HepG2 (cell line): Measurements from ENCODE around the gene TRERF1. TPM values are rescaled to one million over a fixed set of nuclear protein-coding genes. Genes with fewer than 3 reads are reported as not detected.
A peak's percentile ranks its signal among the peaks of the same experiment; 100 is the strongest.

Experiments used
- ATAC-seq: fragments of 200-7000 bp; cut with Tn5 transposase; 3 replicates; pipeline ENCODE4 v1.9.1; 2020; ENCODE audit warnings: mild to moderate bottlenecking, moderate library complexity
- BruUV-seq: library from RNA; stranded (reverse); fragments of 400-500 nt; replicated peaks from 2 replicates; lab custom pipeline; 2021; lab: Mats Ljungman, UMichigan
- CTCF ChIA-PET: fragments of 300-600 bp; formaldehyde crosslinking; extraction: SDS; loops from one replicate; lab custom pipeline; 2021; ENCODE audit warnings: low total read pairs, inconsistent platforms, low intra/inter-chr PET ratio; lab: Yijun Ruan, JAX
- POLR2A ChIA-PET: fragments of 350-600 bp; sonication (Branson Sonifier 250); formaldehyde crosslinking; loops from one replicate; lab custom pipeline; 2020; ENCODE audit warnings: antibody characterized with exemption, inconsistent platforms; lab: Yijun Ruan, JAX
- DNase-seq: peaks from one replicate; pipeline ENCODE4 v3.0.0-alpha.2; 2015; ENCODE audit warnings: low spot score
- FAIRE-seq: peaks from 3 replicates; lab custom pipeline; 2011; peaks lifted over from hg19 to GRCh38; lab: Jason Lieb, UNC
- H2AFZ ChIP-seq: one replicate; pipeline ENCODE4 v1.6.1; 2011; ENCODE audit warnings: low read length, inconsistent platforms
- H3K27ac ChIP-seq: fragments of 300-600 bp; 3 replicates; pipeline ENCODE4 v1.8.0; 2011; ENCODE audit warnings: mixed run types, mild to moderate bottlenecking, mixed read lengths, low read length, inconsistent platforms; ENCODE audit not compliant: insufficient read depth; ENCODE audit errors: extremely low read length
- H3K27me3 ChIP-seq, 2 experiments: fragments of 200-600 bp in 1 of 2; 2 replicates in 1 of 2; 3 replicates in 1 of 2; pipeline versions ENCODE4 v1.6.0 to v1.8.0; 2011; ENCODE audit warnings: low read length in 2 of 2, mild to moderate bottlenecking in 2 of 2, moderate library complexity in 2 of 2, inconsistent platforms in 1 of 2; ENCODE audit not compliant: insufficient read depth in 2 of 2, control insufficient read depth in 1 of 2
- H3K36me3 ChIP-seq, 2 experiments: fragments of 200-600 bp in 1 of 2; replicated peaks in 1 of 2; 2 replicates in 1 of 2; 3 replicates in 1 of 2; pipeline versions ENCODE4 v1.5.1 to v1.8.0; 2011; ENCODE audit warnings: low read length in 2 of 2, inconsistent platforms in 1 of 2; ENCODE audit not compliant: insufficient read depth in 2 of 2, control insufficient read depth in 1 of 2
- H3K4me1 ChIP-seq: 2 replicates; pipeline ENCODE4 v1.5.1; 2012; ENCODE audit warnings: low read length, inconsistent platforms; ENCODE audit not compliant: insufficient read depth
- H3K4me2 ChIP-seq: 2 replicates; pipeline ENCODE4 v1.6.0; 2011; ENCODE audit warnings: low read depth, low read length, inconsistent platforms
- H3K4me3 ChIP-seq, 3 experiments: fragments of 200-600 bp in 1 of 3; sonication (generic), shearing (Covaris generic) in 1 of 3; replicated peaks in 1 of 3; 2 replicates each; pipeline ENCODE4 v1.5.1; 2011 to 2016; ENCODE audit warnings: low read length in 3 of 3, inconsistent platforms in 2 of 3, low read depth in 2 of 3, mild to moderate bottlenecking in 2 of 3, control low read depth in 1 of 3, mixed read lengths in 1 of 3; ENCODE audit not compliant: insufficient read depth in 1 of 3
- H3K79me2 ChIP-seq: one replicate; pipeline ENCODE4 v1.6.1; 2011; ENCODE audit warnings: low read length, inconsistent platforms; ENCODE audit not compliant: insufficient read depth
- H3K9ac ChIP-seq: 2 replicates; pipeline ENCODE4 v1.6.0; 2011; ENCODE audit warnings: mild to moderate bottlenecking, low read depth, low read length, inconsistent platforms; ENCODE audit not compliant: insufficient read depth
- H3K9me3 ChIP-seq: 2 replicates; pipeline ENCODE4 v1.5.1; 2012; ENCODE audit warnings: mild to moderate bottlenecking, low read length
- H4K20me1 ChIP-seq: 2 replicates; pipeline ENCODE4 v1.6.0; 2011; ENCODE audit warnings: inconsistent platforms, mild to moderate bottlenecking, low read length, moderate library complexity; ENCODE audit not compliant: insufficient read depth
- MIER2 ChIP-seq: IDR thresholded peaks from 2 replicates; pipeline ENCODE4 v1.6.1; 2016; ENCODE audit warnings: missing biosample characterization, missing genetic modification reagents
- NR2C2 ChIP-seq: sonication (generic); formaldehyde crosslinking; IDR thresholded peaks from 2 replicates; pipeline ENCODE4 v1.4.0; 2020; ENCODE audit warnings: missing genetic modification reagents, mild to moderate bottlenecking, moderate library complexity, borderline replicate concordance
- PAX8 ChIP-seq: sonication (generic); formaldehyde crosslinking; IDR thresholded peaks from 2 replicates; pipeline ENCODE4 v1.8.0; 2022; ENCODE audit warnings: mild to moderate bottlenecking, missing genetic modification reagents, borderline replicate concordance
- STAG1 ChIP-seq: sonication (generic); formaldehyde crosslinking; IDR thresholded peaks from 2 replicates; pipeline ENCODE4 v1.4.0; 2020; ENCODE audit warnings: missing genetic modification reagents
- ZNF232 ChIP-seq: sonication (generic); formaldehyde crosslinking; IDR thresholded peaks from 2 replicates; pipeline ENCODE4 v1.4.0; 2020; ENCODE audit warnings: missing genetic modification reagents, borderline replicate concordance
- ZNF263 ChIP-seq: sonication (generic); formaldehyde crosslinking; IDR thresholded peaks from 2 replicates; pipeline ENCODE4 v1.4.0; 2020; ENCODE audit warnings: missing genetic modification reagents
- ZNF468 ChIP-seq: sonication (generic); formaldehyde crosslinking; IDR thresholded peaks from 2 replicates; pipeline ENCODE4 v1.8.0; 2022; ENCODE audit warnings: mild to moderate bottlenecking, moderate library complexity, missing genetic modification reagents
- ZNF562 ChIP-seq: sonication (generic); formaldehyde crosslinking; IDR thresholded peaks from 2 replicates; pipeline ENCODE4 v1.8.0; 2022; ENCODE audit warnings: missing genetic modification reagents, borderline replicate concordance
- ZNF589 ChIP-seq: sonication (generic); formaldehyde crosslinking; conservative IDR thresholded peaks from 2 replicates; pipeline ENCODE4 v1.8.0; 2022; ENCODE audit warnings: mild to moderate bottlenecking, moderate library complexity, missing genetic modification reagents
- ZNF816 ChIP-seq: sonication (generic); formaldehyde crosslinking; IDR thresholded peaks from 2 replicates; pipeline ENCODE4 v1.8.0; 2022; ENCODE audit warnings: missing genetic modification reagents, mild to moderate bottlenecking, borderline replicate concordance
- ZSCAN25 ChIP-seq: sonication (generic); formaldehyde crosslinking; IDR thresholded peaks from 2 replicates; pipeline ENCODE4 v1.8.0; 2022; ENCODE audit warnings: mild to moderate bottlenecking, missing genetic modification reagents
- WGBS: methylation state at CpG from one replicate; pipeline ENCODE4 v1.1.6; 2017; ENCODE audit warnings: low lambda C conversion rate; 5-methylcytosine and 5-hydroxymethylcytosine counted together
- in situ Hi-C: cut with HindIII; loops from 2 replicates; pipeline ENCODE4 v1.10.0; 2017; ENCODE audit warnings: low pct_unique_long_range_greater_than_20kb; ENCODE audit not compliant: extremely low pct_ligation_motif_present
- intact Hi-C: fragments of 100-400 bp; cut with micrococcal nuclease; formaldehyde crosslinking; loops from one replicate; pipeline ENCODE4 v1.10.0; 2022; ENCODE audit not compliant: unreplicated experiment
- polyA plus RNA-seq, 8 experiments: library from polyadenylated mRNA; depleted of rRNA in 3 of 8; stranded (reverse) in 7 of 8; unstranded in 1 of 8; fragments of >200 nt; fragmentation: Illumina TruSeq in 4 of 8; extraction: Trizol in 4 of 8; gene quantifications; 2 replicates each; pipeline versions ENCODE4 v1.2.1 to v1.2.3, GENCODE V29; 2011 to 2016; ENCODE audit warnings: low read depth in 4 of 8, missing spikeins in 1 of 8, mixed read lengths in 1 of 8; ENCODE audit not compliant: insufficient read depth in 1 of 8
- total RNA-seq, 5 experiments: library from RNA; depleted of rRNA; stranded (reverse); fragments of >200 nt; fragmentation: Illumina TruSeq; extraction: Trizol; gene quantifications; 2 replicates each; pipeline ENCODE4 v1.2.3, GENCODE V29; 2016; ENCODE audit warnings: low read depth in 1 of 5
- TF ChIP-seq, protein P1 (sequence below): sonication (generic); formaldehyde crosslinking; conservative IDR thresholded peaks from 2 replicates; pipeline ENCODE4 v1.4.0; 2020; ENCODE audit warnings: missing genetic modification reagents
- TF ChIP-seq, protein P2 (sequence below): sonication (generic); formaldehyde crosslinking; IDR thresholded peaks from 2 replicates; pipeline ENCODE4 v1.5.1; 2020; ENCODE audit warnings: missing genetic modification reagents, mild to moderate bottlenecking, borderline replicate concordance
- TF ChIP-seq, protein P3 (sequence below): sonication (generic); formaldehyde crosslinking; IDR thresholded peaks from 2 replicates; pipeline ENCODE4 v1.5.0; 2020; ENCODE audit warnings: missing genetic modification reagents
- TF ChIP-seq, protein P4 (sequence below): sonication (generic); formaldehyde crosslinking; IDR thresholded peaks from 2 replicates; pipeline ENCODE4 v1.4.0; 2020; ENCODE audit warnings: missing genetic modification reagents
- TF ChIP-seq, protein P5 (sequence below): sonication (generic); IDR thresholded peaks from 2 replicates; pipeline ENCODE4 v1.6.1; 2016; ENCODE audit warnings: low read depth, borderline replicate concordance
- TF ChIP-seq, protein P6 (sequence below): sonication (generic); formaldehyde crosslinking; IDR thresholded peaks from 2 replicates; pipeline ENCODE4 v1.4.0; 2020; ENCODE audit warnings: mild to moderate bottlenecking, missing genetic modification reagents

TRERF1 gene
- total and polyA plus RNA-seq, 2 of the 13 experiments (the other 11 are each of a cell fraction or from before 2014, with no cell fraction given), result 0.02 TPM; not detected in 1

DNA sequence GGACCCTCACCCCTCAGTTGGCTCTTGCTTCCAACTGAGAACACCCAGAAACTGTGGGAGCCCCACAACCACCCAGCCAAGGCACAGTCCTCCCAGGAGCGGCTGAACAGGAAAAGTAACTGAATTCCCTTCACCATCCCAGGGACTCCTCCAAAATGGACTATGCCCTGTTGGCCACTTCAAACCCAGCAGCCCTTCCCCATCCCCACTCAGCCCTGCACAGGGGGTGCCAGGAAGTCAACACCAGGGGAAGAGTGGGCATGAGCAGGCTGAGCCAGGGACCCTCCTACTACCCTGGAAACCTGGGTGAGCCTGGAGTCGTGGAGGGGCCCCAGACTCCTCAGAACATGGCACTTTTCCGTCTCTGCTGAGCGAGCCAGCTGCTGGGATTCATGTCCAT lies 267.3 kb downstream of the TRERF1 start:
- ATAC-seq, result peak; percentile 32; the same call in 2 of the 3 replicates
- H3K9ac ChIP-seq, result no peak overlapping the region
- TF ChIP-seq, protein P1, sequence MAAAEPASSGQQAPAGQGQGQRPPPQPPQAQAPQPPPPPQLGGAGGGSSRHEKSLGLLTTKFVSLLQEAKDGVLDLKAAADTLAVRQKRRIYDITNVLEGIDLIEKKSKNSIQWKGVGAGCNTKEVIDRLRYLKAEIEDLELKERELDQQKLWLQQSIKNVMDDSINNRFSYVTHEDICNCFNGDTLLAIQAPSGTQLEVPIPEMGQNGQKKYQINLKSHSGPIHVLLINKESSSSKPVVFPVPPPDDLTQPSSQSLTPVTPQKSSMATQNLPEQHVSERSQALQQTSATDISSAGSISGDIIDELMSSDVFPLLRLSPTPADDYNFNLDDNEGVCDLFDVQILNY, result no peak
- TF ChIP-seq ZNF263 (CRISPR knock-in tag) (0 out of 2 replicates have a peak, but pooled peaks have one; percentile 36), MIER2 (CRISPR knock-in tag) (no peak), PAX8 (no peak), ZNF468 (no peak), ZNF589 (CRISPR knock-in tag) (no peak), ZNF562 (CRISPR knock-in tag) (no peak), ZNF816 (CRISPR knock-in tag) (no peak), NR2C2 (CRISPR knock-in tag) (no peak), ZSCAN25 (CRISPR knock-in tag) (peak; percentile 92), ZNF232 (CRISPR knock-in tag) (no peak), STAG1 (CRISPR knock-in tag) (no peak)
- TF ChIP-seq, protein P2, sequence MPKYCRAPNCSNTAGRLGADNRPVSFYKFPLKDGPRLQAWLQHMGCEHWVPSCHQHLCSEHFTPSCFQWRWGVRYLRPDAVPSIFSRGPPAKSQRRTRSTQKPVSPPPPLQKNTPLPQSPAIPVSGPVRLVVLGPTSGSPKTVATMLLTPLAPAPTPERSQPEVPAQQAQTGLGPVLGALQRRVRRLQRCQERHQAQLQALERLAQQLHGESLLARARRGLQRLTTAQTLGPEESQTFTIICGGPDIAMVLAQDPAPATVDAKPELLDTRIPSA (CRISPR knock-in tag), result no peak
- TF ChIP-seq, protein P3, sequence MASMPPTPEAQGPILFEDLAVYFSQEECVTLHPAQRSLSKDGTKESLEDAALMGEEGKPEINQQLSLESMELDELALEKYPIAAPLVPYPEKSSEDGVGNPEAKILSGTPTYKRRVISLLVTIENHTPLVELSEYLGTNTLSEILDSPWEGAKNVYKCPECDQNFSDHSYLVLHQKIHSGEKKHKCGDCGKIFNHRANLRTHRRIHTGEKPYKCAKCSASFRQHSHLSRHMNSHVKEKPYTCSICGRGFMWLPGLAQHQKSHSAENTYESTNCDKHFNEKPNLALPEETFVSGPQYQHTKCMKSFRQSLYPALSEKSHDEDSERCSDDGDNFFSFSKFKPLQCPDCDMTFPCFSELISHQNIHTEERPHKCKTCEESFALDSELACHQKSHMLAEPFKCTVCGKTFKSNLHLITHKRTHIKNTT (CRISPR knock-in tag), result no peak
- TF ChIP-seq, protein P4, sequence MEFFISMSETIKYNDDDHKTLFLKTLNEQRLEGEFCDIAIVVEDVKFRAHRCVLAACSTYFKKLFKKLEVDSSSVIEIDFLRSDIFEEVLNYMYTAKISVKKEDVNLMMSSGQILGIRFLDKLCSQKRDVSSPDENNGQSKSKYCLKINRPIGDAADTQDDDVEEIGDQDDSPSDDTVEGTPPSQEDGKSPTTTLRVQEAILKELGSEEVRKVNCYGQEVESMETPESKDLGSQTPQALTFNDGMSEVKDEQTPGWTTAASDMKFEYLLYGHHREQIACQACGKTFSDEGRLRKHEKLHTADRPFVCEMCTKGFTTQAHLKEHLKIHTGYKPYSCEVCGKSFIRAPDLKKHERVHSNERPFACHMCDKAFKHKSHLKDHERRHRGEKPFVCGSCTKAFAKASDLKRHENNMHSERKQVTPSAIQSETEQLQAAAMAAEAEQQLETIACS (CRISPR knock-in tag), result no peak
- TF ChIP-seq, protein P5, sequence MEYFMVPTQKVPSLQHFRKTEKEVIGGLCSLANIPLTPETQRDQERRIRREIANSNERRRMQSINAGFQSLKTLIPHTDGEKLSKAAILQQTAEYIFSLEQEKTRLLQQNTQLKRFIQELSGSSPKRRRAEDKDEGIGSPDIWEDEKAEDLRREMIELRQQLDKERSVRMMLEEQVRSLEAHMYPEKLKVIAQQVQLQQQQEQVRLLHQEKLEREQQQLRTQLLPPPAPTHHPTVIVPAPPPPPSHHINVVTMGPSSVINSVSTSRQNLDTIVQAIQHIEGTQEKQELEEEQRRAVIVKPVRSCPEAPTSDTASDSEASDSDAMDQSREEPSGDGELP, result no peak
- TF ChIP-seq, protein P6, sequence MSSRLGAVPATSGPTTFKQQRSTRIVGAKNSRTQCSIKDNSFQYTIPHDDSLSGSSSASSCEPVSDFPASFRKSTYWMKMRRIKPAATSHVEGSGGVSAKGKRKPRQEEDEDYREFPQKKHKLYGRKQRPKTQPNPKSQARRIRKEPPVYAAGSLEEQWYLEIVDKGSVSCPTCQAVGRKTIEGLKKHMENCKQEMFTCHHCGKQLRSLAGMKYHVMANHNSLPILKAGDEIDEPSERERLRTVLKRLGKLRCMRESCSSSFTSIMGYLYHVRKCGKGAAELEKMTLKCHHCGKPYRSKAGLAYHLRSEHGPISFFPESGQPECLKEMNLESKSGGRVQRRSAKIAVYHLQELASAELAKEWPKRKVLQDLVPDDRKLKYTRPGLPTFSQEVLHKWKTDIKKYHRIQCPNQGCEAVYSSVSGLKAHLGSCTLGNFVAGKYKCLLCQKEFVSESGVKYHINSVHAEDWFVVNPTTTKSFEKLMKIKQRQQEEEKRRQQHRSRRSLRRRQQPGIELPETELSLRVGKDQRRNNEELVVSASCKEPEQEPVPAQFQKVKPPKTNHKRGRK (CRISPR knock-in tag), result no peak
- TF ChIP-seq, all 625 proteins: peak for 2
- no peaks in the 10 kb centered on the region for H4K20me1 ChIP-seq
- ChIA-PET POLR2A (no interaction called here), CTCF (no interaction called here)
- 64% methylated on average over 4 of the region's 4 CpGs for WGBS
- in situ Hi-C loops, result no loop called here
- intact Hi-C loops, result no loop called here
- H3K27ac ChIP-seq, result no peak overlapping the region
- H3K9me3 ChIP-seq, result no peaks in the 10 kb centered on the region
- no TSS peak for BruUV-seq
- no peak overlapping the region for H3K4me2 ChIP-seq
- DNase-seq, result no peak
- FAIRE-seq, result no peak
- no peaks in the 10 kb centered on the region for H3K79me2 ChIP-seq
- H3K4me3 ChIP-seq, result no peak overlapping the region
- H3K36me3 ChIP-seq, result no peaks in the 10 kb centered on the region
- H2AFZ ChIP-seq, result no peak overlapping the region
- no peaks in the 10 kb centered on the region for H3K27me3 ChIP-seq
- 0 out of 2 replicates have a peak, but pooled peaks cover 5% of the 10 kb centered on the region for H3K4me1 ChIP-seq
